Measurements from ENCODE around the gene SPI1. TPM values are rescaled to one million over a fixed set of nuclear protein-coding genes. Genes with fewer than 3 reads are reported as not detected.

Gene SPI1
- total RNA-seq, 1 experiment from 2014 or later = not detected

- H3K9ac ChIP-seq (ENCODE audit: extremely low read depth, insufficient read length, low read length) = no peak overlapping the region
- Mint-ChIP-seq H3K9me3 (peaks cover 4 to 6% of the 10 kb centered on the region in 2 experiments; a peak in 2 of 5 replicates), H3K27me3 (ENCODE audit: low read depth) (no peaks in the 10 kb centered on the region), H3K36me3 (ENCODE audit: insufficient read depth in 1 of 3, low read depth in 3 of 3) (peaks cover 23 to 60% (median 40%) of the 10 kb centered on the region in 3 experiments), H3K27ac (peak overlapping the region in 1 of 3 experiments; percentile 51; a peak in 1 of 7 replicates), H3K4me3 (no peak overlapping the region), H3K4me1 (peaks cover 4 to 16% of the 10 kb centered on the region in 2 experiments)
- H2BK15ac ChIP-seq (ENCODE audit: low read depth, low read length) = no peak overlapping the region
- no peak overlapping the region for H4K91ac ChIP-seq (ENCODE audit: insufficient read length, low read depth, low read length)
- H3K18ac ChIP-seq (ENCODE audit: insufficient read length, low read depth, low read length) = no peak overlapping the region
- H4K8ac ChIP-seq (replicated peaks; ENCODE audit: insufficient read length, low read depth, low read length) = no peak overlapping the region
- no peak overlapping the region for H2BK5ac ChIP-seq (ENCODE audit: insufficient read length, low read length)
- H3K79me1 ChIP-seq (ENCODE audit: insufficient read depth, low read depth, low read length, poor library complexity, severe bottlenecking) = no peaks in the 10 kb centered on the region
- no peak for DNase-seq
- no peak overlapping the region for H2BK12ac ChIP-seq (ENCODE audit: insufficient read length, low read depth, low read length)
- H4K20me1 ChIP-seq (ENCODE audit: control insufficient read depth, insufficient read depth, insufficient read length) = no peaks in the 10 kb centered on the region
- H3K4me2 ChIP-seq (ENCODE audit: insufficient read depth, insufficient read length, low read length) = no peak overlapping the region
- no peak overlapping the region for H2BK120ac ChIP-seq (ENCODE audit: low read depth, low read length, poor library complexity, severe bottlenecking)
- H3K79me2 ChIP-seq (ENCODE audit: insufficient read depth, low read length) = no peaks in the 10 kb centered on the region
- no peaks in the 10 kb centered on the region for H3K4me1 ChIP-seq (ENCODE audit: insufficient read depth, low read length)
- H3T11ph ChIP-seq (ENCODE audit: low read length) = no peak overlapping the region
- no peak for TF ChIP-seq CTCF (conservative IDR thresholded peaks at IDR 0.05)
- no peak overlapping the region for H3K14ac ChIP-seq (ENCODE audit: insufficient read depth, low read length)
- no peak overlapping the region for H2BK20ac ChIP-seq (ENCODE audit: low read depth, low read length, poor library complexity, severe bottlenecking)
- H3K23ac ChIP-seq (ENCODE audit: insufficient read length, low read depth, low read length) = no peak overlapping the region
- H3K9me3 ChIP-seq (ENCODE audit: control insufficient read depth, low read depth, low read length) = no peaks in the 10 kb centered on the region
- H3K4ac ChIP-seq (ENCODE audit: low read depth, low read length) = no peak overlapping the region
- no peak overlapping the region for H2AFZ ChIP-seq (ENCODE audit: low read length)
- H4K5ac ChIP-seq (ENCODE audit: insufficient read length, low read depth, low read length) = no peak overlapping the region
- no peak overlapping the region for H3K56ac ChIP-seq (ENCODE audit: insufficient read length, low read depth, low read length)
- no peaks in the 10 kb centered on the region for H3K27me3 ChIP-seq (ENCODE audit: insufficient read depth, low read length)
- no peaks in the 10 kb centered on the region for H3K23me2 ChIP-seq (ENCODE audit: insufficient read length, low read depth, low read length, poor library complexity, severe bottlenecking)
- no peak overlapping the region for H2AK5ac ChIP-seq (ENCODE audit: insufficient read length, low read length)
- no CpG with 5 or more reads among the region's 6 CpGs for WGBS (ENCODE audit: extremely low coverage, insufficient read length, low lambda C conversion rate)
- no peak overlapping the region for H3K27ac ChIP-seq (ENCODE audit: insufficient read length, low read depth, low read length)
These were observed 70.1 kb downstream of the SPI1 start for GRCh38 chr11:47308050-47308823.
